PFSK-1 (cell line): ENCODE measurements around the gene CIP2A.

ENCODE experiments used
- POLR2AphosphoS5 ChIP-seq: IDR thresholded peaks from 2 replicates; pipeline ENCODE4 v1.6.1; 2012; ENCODE audit warnings: low read depth, mild to moderate bottlenecking, control low read depth, low read length, moderate library complexity
- TAF1 ChIP-seq: IDR thresholded peaks from 2 replicates; pipeline ENCODE4 v1.6.1; 2012; ENCODE audit warnings: low read length, control low read depth, borderline replicate concordance; ENCODE audit not compliant: insufficient read depth
- TF ChIP-seq, protein P1 (sequence below), 2 experiments: IDR thresholded peaks; 2 replicates each; pipeline versions ENCODE4 v1.6.1 to v1.8.0; 2011 to 2012; ENCODE audit warnings: low read depth in 2 of 2, low read length in 2 of 2, control low read depth in 1 of 2, inconsistent platforms in 1 of 2, mild to moderate bottlenecking in 1 of 2, moderate library complexity in 1 of 2; ENCODE audit not compliant: insufficient read depth in 1 of 2

GRCh38 chr3:108620250-108620649, 31.0 kb upstream of the CIP2A start:
- no peak for TF ChIP-seq TAF1
- TF ChIP-seq POLR2AphosphoS5, result no peak
- TF ChIP-seq, protein P1, sequence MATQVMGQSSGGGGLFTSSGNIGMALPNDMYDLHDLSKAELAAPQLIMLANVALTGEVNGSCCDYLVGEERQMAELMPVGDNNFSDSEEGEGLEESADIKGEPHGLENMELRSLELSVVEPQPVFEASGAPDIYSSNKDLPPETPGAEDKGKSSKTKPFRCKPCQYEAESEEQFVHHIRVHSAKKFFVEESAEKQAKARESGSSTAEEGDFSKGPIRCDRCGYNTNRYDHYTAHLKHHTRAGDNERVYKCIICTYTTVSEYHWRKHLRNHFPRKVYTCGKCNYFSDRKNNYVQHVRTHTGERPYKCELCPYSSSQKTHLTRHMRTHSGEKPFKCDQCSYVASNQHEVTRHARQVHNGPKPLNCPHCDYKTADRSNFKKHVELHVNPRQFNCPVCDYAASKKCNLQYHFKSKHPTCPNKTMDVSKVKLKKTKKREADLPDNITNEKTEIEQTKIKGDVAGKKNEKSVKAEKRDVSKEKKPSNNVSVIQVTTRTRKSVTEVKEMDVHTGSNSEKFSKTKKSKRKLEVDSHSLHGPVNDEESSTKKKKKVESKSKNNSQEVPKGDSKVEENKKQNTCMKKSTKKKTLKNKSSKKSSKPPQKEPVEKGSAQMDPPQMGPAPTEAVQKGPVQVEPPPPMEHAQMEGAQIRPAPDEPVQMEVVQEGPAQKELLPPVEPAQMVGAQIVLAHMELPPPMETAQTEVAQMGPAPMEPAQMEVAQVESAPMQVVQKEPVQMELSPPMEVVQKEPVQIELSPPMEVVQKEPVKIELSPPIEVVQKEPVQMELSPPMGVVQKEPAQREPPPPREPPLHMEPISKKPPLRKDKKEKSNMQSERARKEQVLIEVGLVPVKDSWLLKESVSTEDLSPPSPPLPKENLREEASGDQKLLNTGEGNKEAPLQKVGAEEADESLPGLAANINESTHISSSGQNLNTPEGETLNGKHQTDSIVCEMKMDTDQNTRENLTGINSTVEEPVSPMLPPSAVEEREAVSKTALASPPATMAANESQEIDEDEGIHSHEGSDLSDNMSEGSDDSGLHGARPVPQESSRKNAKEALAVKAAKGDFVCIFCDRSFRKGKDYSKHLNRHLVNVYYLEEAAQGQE (IDR thresholded peaks at IDR 0.05; ENCODE audit: insufficient read depth in 1 of 2, low read depth in 2 of 2, low read length in 2 of 2), result no peak
